Measurements from ENCODE around the gene PITHD1. TPM values are rescaled to one million over a fixed set of nuclear protein-coding genes. Genes with fewer than 3 reads are reported as not detected.

Gene PITHD1
- total and polyA plus RNA-seq, 2 of the 8 experiments (the other 6 are each of a cell fraction or from before 2014, with no cell fraction given) = 67.4 to 68.8 TPM

GRCh38 chr1:23817633-23818032 is 39.4 kb downstream of the PITHD1 start:
- no peak overlapping the region for H3K56ac ChIP-seq (replicated peaks; ENCODE audit: insufficient read length, low read depth, low read length)
- no peak overlapping the region for H3K4me2 ChIP-seq (ENCODE audit: insufficient read depth in 1 of 2, low read depth in 2 of 2, low read length in 2 of 2)
- H2BK5ac ChIP-seq (ENCODE audit: low read depth, low read length) = no peak overlapping the region
- CTCF ChIA-PET (ENCODE audit: partially characterized antibody) = interaction anchor here (0.9 to 2.9 kb wide), 4 partner anchors 8 to 51 kb away, joined by 3 to 13 read pairs (median 8); partner anchors contain the start of gene FUCA1
- no peaks in the 10 kb centered on the region for H4K20me1 ChIP-seq (replicated peaks in 1 of 2; ENCODE audit: control insufficient read depth in 1 of 2, insufficient read depth in 2 of 2, low read length in 2 of 2)
- H3K14ac ChIP-seq (ENCODE audit: insufficient read length) = no peak overlapping the region
- H3K9me3 ChIP-seq (ENCODE audit: insufficient read depth in 2 of 2, low read depth in 1 of 2, low read length in 1 of 2) = no peaks in the 10 kb centered on the region
- H4K91ac ChIP-seq (replicated peaks; ENCODE audit: insufficient read length, low read length) = no peak overlapping the region
- no peak overlapping the region for H2BK12ac ChIP-seq (ENCODE audit: low read depth, low read length)
- no peaks in the 10 kb centered on the region for H3K79me1 ChIP-seq (ENCODE audit: low read depth, low read length)
- no peak overlapping the region for H2AK5ac ChIP-seq (ENCODE audit: low read depth, low read length)
- H3K27ac ChIP-seq (ENCODE audit: low read depth, low read length) = no peak overlapping the region
- no peaks in the 10 kb centered on the region for H3K23me2 ChIP-seq (ENCODE audit: low read depth, low read length)
- H2AFZ ChIP-seq (ENCODE audit: low read length) = no peak overlapping the region
- DNase-seq (ENCODE audit: low read depth in 1 of 2, low spot score in 2 of 2) (no peak), FAIRE-seq (no peak)
- 92% methylated on average over 3 of the region's 3 CpGs; no CpG with 5 or more reads in 1 of the 2 experiments for WGBS, 2 experiments (ENCODE audit: extremely low coverage in 1 of 2, insufficient coverage in 1 of 2, insufficient read length in 1 of 2, insufficient replicate concordance in 2 of 2, low coverage in 1 of 2, low lambda C conversion rate in 2 of 2, missing lambda C conversion rate in 1 of 2)
- no peaks in the 10 kb centered on the region for H3K79me2 ChIP-seq (ENCODE audit: control insufficient read depth in 1 of 2, insufficient read depth in 2 of 2, low read length in 2 of 2)
- H3K27me3 ChIP-seq (replicated peaks in 1 of 4; ENCODE audit: control insufficient read depth in 3 of 4, extremely low read depth in 1 of 4, insufficient read depth in 3 of 4, low read length in 3 of 4) = no peaks in the 10 kb centered on the region
- POLR2A ChIA-PET (ENCODE audit: partially characterized antibody) = interaction anchor here (0.7 to 1.5 kb wide), 6 partner anchors 10 to 362 kb away, joined by 3 to 5 read pairs (median 4); no protein-coding TSS in a partner anchor
- H4K5ac ChIP-seq (ENCODE audit: insufficient read length, low read depth, low read length) = no peak overlapping the region
- TF ChIP-seq SUZ12 (IDR thresholded peaks at IDR 0.05; ENCODE audit: low read length) (no peak), SIRT6 (IDR thresholded peaks at IDR 0.05; ENCODE audit: low read length) (no peak), GABPA (IDR thresholded peaks at IDR 0.05; ENCODE audit: borderline replicate concordance, insufficient read depth, low read length) (no peak), EP300 (IDR thresholded peaks at IDR 0.05; ENCODE audit: borderline replicate concordance in 1 of 2, low read depth in 2 of 2, low read length in 2 of 2) (no peak), SP4 (IDR thresholded peaks at IDR 0.05; ENCODE audit: low read length) (no peak), RFX5 (IDR thresholded peaks at IDR 0.05; ENCODE audit: borderline replicate concordance, low read depth, low read length) (no peak), BACH1 (IDR thresholded peaks at IDR 0.05; ENCODE audit: low read length) (no peak), TAF1 (IDR thresholded peaks at IDR 0.05; ENCODE audit: low read depth, low read length) (no peak)
- no peak overlapping the region for H2BK15ac ChIP-seq (ENCODE audit: low read length)
- H2BK120ac ChIP-seq (replicated peaks; ENCODE audit: low read depth, low read length) = no peak overlapping the region
- peaks cover 0 to 23% (median 1%) of the 10 kb centered on the region in 4 experiments; a peak in 5 of 8 replicates for H3K36me3 ChIP-seq (ENCODE audit: control insufficient read depth in 2 of 4, insufficient read depth in 4 of 4, low read length in 3 of 4)
- no peak overlapping the region for H3K4ac ChIP-seq (replicated peaks; ENCODE audit: insufficient read length, low read depth, low read length)
- H3K4me3 ChIP-seq (ENCODE audit: extremely low read depth in 1 of 4, insufficient read depth in 2 of 4, low read depth in 3 of 4, low read length in 4 of 4) = no peak overlapping the region
- H3K9ac ChIP-seq (replicated peaks in 1 of 4; ENCODE audit: extremely low read depth in 1 of 4, low read depth in 3 of 4, low read length in 3 of 4) = no peak overlapping the region
- no peak overlapping the region for H3K18ac ChIP-seq (ENCODE audit: extremely low read depth, low read length)
- no peaks in the 10 kb centered on the region for H3K4me1 ChIP-seq (replicated peaks in 1 of 4; ENCODE audit: control insufficient read depth in 3 of 4, insufficient read depth in 4 of 4, low read length in 3 of 4)
- no peak overlapping the region for H2BK20ac ChIP-seq (ENCODE audit: low read length)
- H3K23ac ChIP-seq (ENCODE audit: insufficient read length) = no peak overlapping the region
- no peak overlapping the region for H4K8ac ChIP-seq (ENCODE audit: extremely low read depth, insufficient read depth, low read length)
